Measurements from ENCODE around the gene PHPT1. TPM values are rescaled to one million over a fixed set of nuclear protein-coding genes. Genes with fewer than 3 reads are reported as not detected.
"Not testable (repeated sequence)": the region's sequence is repeated elsewhere in the genome, so short reads cannot be mapped to it uniquely, and the experiment has no call there.

PHPT1 gene
- total RNA-seq (100 to 1,000 TPM; 230 to 386 (median 266) TPM), polyA plus RNA-seq (100 to 1,000 TPM; 225 to 717 TPM)
- long read RNA-seq, donor 1, transcript PHPT1-201 (3 exons, 890 nt) = major isoform, 174 of 310 reads
- long read RNA-seq, donor 1, transcript PHPT1-204 (2 exons, 627 nt) = minor isoform, 40 of 310 reads
- long read RNA-seq, donor 1, partial matches to known transcripts = 9 of 310 reads
- long read RNA-seq, donor 1, other reads (novel, unspliced or antisense) = 78 of 310 reads
- long read RNA-seq, donor 2, transcript PHPT1-201 (3 exons, 890 nt) = major isoform, 55 of 305 reads
- long read RNA-seq, donor 2, transcript PHPT1-204 (2 exons, 627 nt) = minor isoform, 30 of 305 reads
- long read RNA-seq, donor 2, partial matches to known transcripts = 78 of 305 reads
- long read RNA-seq, donor 2, other reads (novel, unspliced or antisense) = 138 of 305 reads
- long read RNA-seq, donor 3, transcript PHPT1-201 (3 exons, 890 nt) = major isoform, 100 of 240 reads
- long read RNA-seq, donor 3, transcript PHPT1-204 (2 exons, 627 nt) = minor isoform, 36 of 240 reads
- long read RNA-seq, donor 3, partial matches to known transcripts = 6 of 240 reads
- long read RNA-seq, donor 3, other reads (novel, unspliced or antisense) = 93 of 240 reads

DNA sequence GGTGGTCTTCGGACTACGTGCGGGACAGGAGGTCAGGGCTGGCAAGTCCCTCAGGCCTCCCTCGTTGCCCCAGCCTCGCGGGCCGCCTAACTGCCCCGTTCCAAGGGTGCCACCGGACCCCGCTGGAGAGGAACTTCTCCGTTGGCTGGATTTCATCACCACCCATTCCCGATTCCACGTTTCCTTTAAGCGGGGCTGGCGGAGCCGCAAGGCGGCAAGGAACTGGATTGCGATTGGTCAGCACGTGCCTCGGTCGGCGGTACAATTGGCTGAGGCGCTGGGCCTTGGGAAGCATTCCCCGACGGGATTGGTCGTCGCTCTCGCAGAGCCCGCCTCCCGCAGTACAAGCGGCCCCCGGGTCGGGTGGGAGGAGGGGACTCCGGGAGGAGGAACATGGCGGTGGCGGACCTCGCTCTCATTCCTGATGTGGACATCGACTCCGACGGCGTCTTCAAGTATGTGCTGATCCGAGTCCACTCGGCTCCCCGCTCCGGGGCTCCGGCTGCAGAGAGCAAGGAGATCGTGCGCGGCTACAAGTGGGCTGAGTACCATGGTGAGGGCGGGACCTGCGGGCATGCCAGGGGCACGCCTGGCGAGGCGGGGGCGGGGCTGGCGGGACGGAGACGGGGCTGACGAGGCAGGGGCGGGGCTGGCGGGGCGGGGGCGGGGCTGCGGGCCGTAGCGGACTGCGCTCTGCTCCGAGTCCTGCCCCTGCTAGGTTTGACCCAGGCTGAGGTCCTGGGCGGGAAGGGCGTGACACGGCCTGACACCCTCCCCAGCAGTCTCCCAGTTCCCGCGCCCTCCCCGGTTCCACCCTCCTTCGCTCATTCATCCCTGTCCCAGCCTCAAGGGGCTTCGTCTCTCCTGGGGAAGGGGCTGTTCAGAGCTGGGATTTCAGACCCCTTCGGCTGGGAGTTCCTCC lies at the start of gene PHPT1:
Gene PHPT1, plus strand, starts transcription at position 372 of the 922 bp plus-strand sequence. Its CDS starts 22 bp downstream, at position 394.
- ATAC-seq (peak; percentile 84 to 94 (median 89)), DNase-seq (peak; percentile 99)
- Histone ChIP-seq H3K27ac (peak within 1 kb of the TSS; percentile 80 to 97 (median 92)), H3K4me1 (peaks cover 4 to 61% (median 27%) of the 10 kb centered on the region in 12 donors), H3K4me3 (peak within 1 kb of the TSS; percentile 63 to 93 (median 84)), H3K36me3 (peaks cover 0 to 15% (median 9%) of the 10 kb centered on the region in 9 donors), H3K9me3 (no peaks in the 10 kb centered on the region), H3K27me3 (peaks cover 0 to 28% (median 13%) of the 10 kb centered on the region in 9 donors)
- TF ChIP-seq POLR2A (IDR thresholded peaks at IDR 0.05) = peak; percentile 71 to 85
- TF ChIP-seq CTCF (IDR thresholded peaks at IDR 0.05) = no peak
- WGBS, 4 donors = 0 to 1% (median 0%) methylated on average over 33 to 77 of the region's 77 CpGs
- intact Hi-C loops (cut with DNase I) = loop anchor here in 9 of 10 donors (1.0 to 10.0 kb wide), 11 partner anchors 18 to 188 kb away; partner anchors contain the start of genes TMEM141 (in 6 of the 9), FBXW5 (in 5 of the 9), TRAF2 (in 3 of the 9) and C8G (in 2 of the 9)

DNA sequence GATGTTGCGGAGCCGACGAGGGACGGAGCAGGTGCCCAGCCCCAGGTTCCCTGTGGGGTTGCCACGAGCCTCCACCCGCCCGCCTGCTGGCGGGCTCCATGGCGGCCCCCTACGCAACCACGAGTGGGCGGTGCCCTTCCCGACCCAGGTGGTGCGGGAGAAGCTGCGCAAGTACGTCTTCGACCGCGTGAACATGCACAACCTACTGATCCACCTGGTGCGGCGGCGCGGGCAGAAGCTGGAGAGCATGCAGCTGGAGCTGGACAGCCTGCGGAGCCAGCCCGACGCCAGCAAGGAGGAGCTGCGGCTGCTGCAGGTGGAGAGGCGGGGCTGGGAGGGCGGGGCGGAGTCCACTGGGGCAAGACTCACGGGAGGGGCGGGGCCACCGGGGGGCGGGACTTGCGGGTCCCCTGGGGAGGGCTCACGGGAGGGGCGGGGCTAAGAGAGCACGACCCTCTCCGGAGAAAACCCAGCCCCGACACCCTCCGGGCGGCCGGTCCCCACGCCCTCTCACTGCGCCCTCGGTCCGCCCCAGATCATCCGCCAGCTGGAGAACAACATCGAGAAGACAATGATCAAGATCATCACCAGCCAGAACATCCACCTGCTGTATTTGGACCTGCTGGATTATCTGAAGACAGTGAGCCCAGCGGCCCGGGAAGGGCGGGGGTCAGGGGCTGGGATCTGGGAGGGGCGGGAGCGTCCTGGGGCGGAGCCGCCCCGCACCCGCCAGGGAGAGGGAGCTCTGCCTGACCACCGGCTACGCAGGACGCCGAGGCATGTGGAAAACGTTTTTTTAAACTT lies 49.2 kb upstream of the PHPT1 start:
- WGBS, 4 donors = 0 to 1% (median 1%) methylated on average over 10 to 63 of the region's 63 CpGs
- peaks cover 4 to 52% (median 33%) of the 10 kb centered on the region in 12 donors for H3K4me1 ChIP-seq
- intact Hi-C loops (cut with DNase I) = loop anchor here in 4 of 10 donors (5.0 to 10.0 kb wide), 3 partner anchors 37 to 142 kb away; partner anchors contain the start of genes AJM1 (in 2 of the 4), PHPT1 (in 2 of the 4) and FBXW5 (in 1 of the 4)
- peaks cover 0 to 3% (median 0%) of the 10 kb centered on the region in 9 donors for H3K36me3 ChIP-seq
- no peak for TF ChIP-seq CTCF (IDR thresholded peaks at IDR 0.05)
- no peak for TF ChIP-seq POLR2A (IDR thresholded peaks at IDR 0.05)
- H3K27ac ChIP-seq = peak overlapping the region in 7 of 12 donors; percentile 22 to 52 (median 39)
- H3K9me3 ChIP-seq = no peaks in the 10 kb centered on the region
- peaks cover 6 to 55% (median 15%) of the 10 kb centered on the region in 9 donors for H3K27me3 ChIP-seq
- H3K4me3 ChIP-seq = peak overlapping the region; percentile 11 to 62 (median 48)
- ATAC-seq (peak; percentile 59 to 80 (median 66)), DNase-seq (peak; percentile 76 to 92 (median 86))

GRCh38 chr9:136802321-136802720 lies 46.9 kb upstream of the PHPT1 start:
- no peak overlapping the region for H3K27ac ChIP-seq
- H3K36me3 ChIP-seq = peaks cover 0 to 3% (median 0%) of the 10 kb centered on the region in 9 donors
- no peaks in the 10 kb centered on the region for H3K9me3 ChIP-seq
- 76 to 86% (median 77%) methylated on average over 6 of the region's 6 CpGs for WGBS, 4 donors
- H3K4me3 ChIP-seq = no peak overlapping the region
- intact Hi-C loops (cut with DNase I) = loop anchor here in 1 of 10 donors (5.0 kb wide), 1 partner anchor 35 kb away; no protein-coding TSS in a partner anchor
- ATAC-seq (no peak), DNase-seq (no peak)
- no peak for TF ChIP-seq POLR2A (IDR thresholded peaks at IDR 0.05)
- no peak for TF ChIP-seq CTCF (IDR thresholded peaks at IDR 0.05)
- peaks cover 6 to 52% (median 15%) of the 10 kb centered on the region in 9 donors for H3K27me3 ChIP-seq
- H3K4me1 ChIP-seq = peaks cover 7 to 42% (median 27%) of the 10 kb centered on the region in 12 donors

DNA sequence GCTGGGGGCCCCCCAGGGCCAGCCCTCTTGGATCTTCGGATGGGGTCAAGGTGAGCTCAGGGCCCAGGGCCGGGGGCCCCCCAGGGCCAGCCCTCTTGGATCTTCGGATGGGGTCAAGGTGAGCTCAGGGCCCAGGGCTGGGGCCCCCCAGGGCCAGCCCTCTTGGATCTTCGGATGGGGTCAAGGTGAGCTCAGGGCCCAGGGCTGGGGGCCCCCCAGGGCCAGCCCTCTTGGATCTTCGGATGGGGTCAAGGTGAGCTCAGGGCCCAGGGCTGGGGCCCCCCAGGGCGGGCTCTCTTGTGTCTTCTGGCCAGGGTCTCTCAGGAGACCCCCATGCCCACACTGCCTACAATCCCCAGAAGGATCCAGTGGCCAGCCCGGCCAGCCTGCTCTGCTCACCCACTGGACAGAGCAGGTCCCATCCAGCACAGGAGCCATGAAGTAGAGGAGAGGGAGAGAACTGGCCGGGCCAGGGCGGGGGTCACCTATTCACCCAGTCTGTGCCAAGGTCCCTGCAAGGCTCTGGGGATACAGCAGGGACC lies 46.1 kb upstream of the PHPT1 start:
- H3K27ac ChIP-seq, ATAC-seq, H3K9me3 ChIP-seq, H3K4me3 ChIP-seq, H3K36me3 ChIP-seq, DNase-seq: not testable (repeated sequence)
- intact Hi-C loops (cut with DNase I) = loop anchor here in 1 of 10 donors (5.0 kb wide), 1 partner anchor 34 kb away; no protein-coding TSS in a partner anchor
- peaks cover 6 to 44% (median 15%) of the 10 kb centered on the region in 9 donors for H3K27me3 ChIP-seq
- peaks cover 7 to 42% (median 27%) of the 10 kb centered on the region in 12 donors for H3K4me1 ChIP-seq
- 92 to 100% (median 93%) methylated on average over 5 to 8 of the region's 9 CpGs for WGBS, 4 donors
